ENCODE results near the gene PEAK1.

DNA sequence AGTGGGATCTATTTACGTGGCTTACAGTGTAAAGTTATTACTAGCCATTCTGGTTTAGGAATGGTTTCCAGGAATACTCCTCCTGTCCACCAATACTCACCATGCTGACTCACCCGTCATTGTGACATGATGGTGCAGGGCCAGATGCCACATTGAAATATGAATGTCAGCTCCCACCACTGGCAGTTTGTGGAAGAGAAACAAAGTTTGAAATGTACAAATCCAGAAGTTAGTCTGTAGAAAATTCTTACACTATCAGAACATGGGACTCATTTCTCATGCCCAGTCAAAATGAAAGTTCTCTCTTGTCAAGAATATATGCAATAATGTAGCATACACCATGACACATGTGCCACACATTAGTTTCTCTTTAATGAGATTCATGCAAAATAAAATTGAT lies 334.6 kb downstream of the PEAK1 start:
- TF ChIP-seq RARB (CRISPR knock-in tag; IDR thresholded peaks at IDR 0.05) (no peak), SNAI2 (CRISPR knock-in tag; IDR thresholded peaks at IDR 0.05) (no peak)

All from SK-N-SH treated with all-trans-retinoic acid at 6 μM for 48 hours (cell line).